B cell (primary cell): ENCODE data around the gene RHPN2. TPM values are rescaled to one million over a fixed set of nuclear protein-coding genes. Genes with fewer than 3 reads are reported as not detected.
"Not testable (repeated sequence)": the region's sequence is repeated elsewhere in the genome, so short reads cannot be mapped to it uniquely, and the experiment has no call there.

Experiments used
- ATAC-seq: fragments of 200-7000 bp; cut with Tn5 transposase; one replicate; pipeline ENCODE4 v1.10.0; 2021; ENCODE audit warnings: low read depth, mild to moderate bottlenecking, moderate number of reproducible peaks, moderate library complexity
- CTCF ChIA-PET: fragments of 350-600 bp; sonication (Branson Sonifier 250); formaldehyde crosslinking; loops from one replicate; lab custom pipeline; 2021; ENCODE audit warnings: antibody characterized with exemption, inconsistent platforms; lab: Charles Lee
- POLR2A ChIA-PET: fragments of 350-600 bp; sonication (Branson Sonifier 250); formaldehyde crosslinking; loops from one replicate; lab custom pipeline; 2021; ENCODE audit warnings: antibody characterized with exemption; lab: Charles Lee
- DNase-seq: peaks from one replicate; pipeline ENCODE4 v3.0.0; 2013
- H2AFZ ChIP-seq: 2 replicates; pipeline ENCODE4 v1.6.1; 2012; ENCODE audit warnings: mild to moderate bottlenecking, low read depth, low read length; ENCODE audit not compliant: insufficient read depth, poor library complexity, severe bottlenecking
- H3K27ac ChIP-seq, 2 donors: 1 replicate in 1 of 2; 2 replicates in 1 of 2; pipeline ENCODE4 v1.5.1; 2012 to 2013; ENCODE audit warnings: low read length in 2 of 2, mild to moderate bottlenecking in 2 of 2, moderate library complexity in 1 of 2
- H3K27me3 ChIP-seq, 4 experiments: fragments of 200-600 bp in 1 of 4; sonication (generic) in 1 of 4; replicated peaks in 1 of 4; 1 replicate in 2 of 4; 2 replicates in 2 of 4; pipeline versions ENCODE4 v1.6.1 to v1.7.0; 2013 to 2016; ENCODE audit warnings: low read length in 3 of 4, mild to moderate bottlenecking in 2 of 4, mixed read lengths in 1 of 4, moderate library complexity in 1 of 4; ENCODE audit not compliant: insufficient read depth in 4 of 4, control insufficient read depth in 3 of 4; ENCODE audit errors: control extremely low read depth in 1 of 4
- H3K36me3 ChIP-seq, 2 experiments: replicated peaks in 1 of 2; 1 replicate in 1 of 2; 2 replicates in 1 of 2; pipeline versions ENCODE4 v1.6.1 to v1.7.1; 2013; ENCODE audit warnings: low read length in 1 of 2; ENCODE audit not compliant: insufficient read depth in 2 of 2, control insufficient read depth in 1 of 2; ENCODE audit errors: control extremely low read depth in 1 of 2, extremely low read depth in 1 of 2
- H3K4me1 ChIP-seq, 2 donors: fragments of 200-600 bp in 1 of 2; sonication (generic) in 1 of 2; 1 replicate in 1 of 2; 2 replicates in 1 of 2; pipeline versions ENCODE4 v1.5.1 to v1.6.1; 2013 to 2017; ENCODE audit warnings: low read length in 2 of 2; ENCODE audit not compliant: control insufficient read depth in 2 of 2, insufficient read depth in 2 of 2
- H3K4me2 ChIP-seq: replicated peaks from 2 replicates; pipeline ENCODE3; 2012; ENCODE audit warnings: mild to moderate bottlenecking, low read depth, low read length; ENCODE audit not compliant: poor library complexity, severe bottlenecking
- H3K4me3 ChIP-seq, 5 experiments: fragments of 200-600 bp in 1 of 5; sonication (generic) in 1 of 5; 1 replicate in 3 of 5; 2 replicates in 2 of 5; pipeline versions ENCODE4 v1.5.1 to v1.7.0; 2011 to 2016; ENCODE audit warnings: low read length in 4 of 5, mild to moderate bottlenecking in 4 of 5, low read depth in 2 of 5, control low read depth in 1 of 5, moderate library complexity in 1 of 5; ENCODE audit not compliant: insufficient read depth in 1 of 5; ENCODE audit errors: control extremely low read depth in 1 of 5, extremely low read depth in 1 of 5
- H3K79me2 ChIP-seq: fragments of 200-600 bp; sonication (generic); one replicate; pipeline ENCODE4 v1.6.0; 2016; ENCODE audit warnings: low read length; ENCODE audit not compliant: control insufficient read depth, insufficient read depth
- H3K9ac ChIP-seq: fragments of 200-600 bp; sonication (generic); 2 replicates; pipeline ENCODE4 v1.6.1; 2017; ENCODE audit warnings: mild to moderate bottlenecking, low read length, moderate library complexity
- H3K9me3 ChIP-seq, 3 donors: one replicate each; pipeline versions ENCODE4 v1.6.1 to v1.7.1; 2013; ENCODE audit warnings: low read length in 2 of 3; ENCODE audit not compliant: control insufficient read depth in 2 of 3, insufficient read depth in 1 of 3; ENCODE audit errors: control extremely low read depth in 1 of 3
- H4K20me1 ChIP-seq: 2 replicates; pipeline ENCODE4 v1.6.0; 2012; ENCODE audit warnings: mild to moderate bottlenecking, low read length; ENCODE audit not compliant: insufficient read depth, control insufficient read depth, poor library complexity, severe bottlenecking
- H3K27ac Mint-ChIP-seq: one replicate; pipeline ENCODE4 v1.8.0; 2021; ENCODE audit warnings: mixed read lengths
- H3K27me3 Mint-ChIP-seq: one replicate; pipeline ENCODE4 v1.8.0; 2021; ENCODE audit warnings: mixed read lengths
- H3K4me1 Mint-ChIP-seq: one replicate; pipeline ENCODE4 v1.8.0; 2021; ENCODE audit warnings: mixed read lengths
- H3K4me3 Mint-ChIP-seq: one replicate; pipeline ENCODE4 v1.8.0; 2021; ENCODE audit warnings: mixed read lengths
- H3K9me3 Mint-ChIP-seq: one replicate; pipeline ENCODE4 v1.8.0; 2022; ENCODE audit warnings: mixed read lengths; ENCODE audit not compliant: insufficient read depth
- CTCF ChIP-seq: fragments of 200-600 bp; IDR thresholded peaks from one replicate; pipeline ENCODE4 v1.8.0; 2022; ENCODE audit warnings: antibody characterized with exemption, mild to moderate bottlenecking
- EZH2 ChIP-seq: IDR thresholded peaks from 2 replicates; pipeline ENCODE4 v1.6.1; 2012; ENCODE audit warnings: borderline replicate concordance, low read depth, mild to moderate bottlenecking, moderate library complexity, low read length; ENCODE audit not compliant: insufficient read depth, poor library complexity, severe bottlenecking
- WGBS: methylation state at CpG from one replicate; pipeline ENCODE4 v1.1.5; 2013; ENCODE audit warnings: missing lambda C conversion rate; ENCODE audit not compliant: insufficient coverage; 5-methylcytosine and 5-hydroxymethylcytosine counted together
- intact Hi-C: fragments of 100-400 bp; cut with micrococcal nuclease; formaldehyde crosslinking; loops from one replicate; pipeline ENCODE4 v1.10.0; 2022
- polyA plus RNA-seq: library from polyadenylated mRNA; depleted of rRNA; stranded (reverse); fragments of >200 nt; gene quantifications from 2 replicates; pipeline ENCODE4 v1.2.3, GENCODE V29; 2012
- total RNA-seq, 2 donors: library from RNA; stranded (reverse); fragments of 120-200 nt in 1 of 2; gene quantifications; 1 replicate in 1 of 2; 2 replicates in 1 of 2; pipeline versions ENCODE4 v1.2.3 to v1.2.4, GENCODE V29; 2013 to 2022

RHPN2 gene
- total and polyA plus RNA-seq, 2 donors (not counting 1 experiment from before 2014, with no cell fraction given): 4.9 to 5.5 TPM

DNA sequence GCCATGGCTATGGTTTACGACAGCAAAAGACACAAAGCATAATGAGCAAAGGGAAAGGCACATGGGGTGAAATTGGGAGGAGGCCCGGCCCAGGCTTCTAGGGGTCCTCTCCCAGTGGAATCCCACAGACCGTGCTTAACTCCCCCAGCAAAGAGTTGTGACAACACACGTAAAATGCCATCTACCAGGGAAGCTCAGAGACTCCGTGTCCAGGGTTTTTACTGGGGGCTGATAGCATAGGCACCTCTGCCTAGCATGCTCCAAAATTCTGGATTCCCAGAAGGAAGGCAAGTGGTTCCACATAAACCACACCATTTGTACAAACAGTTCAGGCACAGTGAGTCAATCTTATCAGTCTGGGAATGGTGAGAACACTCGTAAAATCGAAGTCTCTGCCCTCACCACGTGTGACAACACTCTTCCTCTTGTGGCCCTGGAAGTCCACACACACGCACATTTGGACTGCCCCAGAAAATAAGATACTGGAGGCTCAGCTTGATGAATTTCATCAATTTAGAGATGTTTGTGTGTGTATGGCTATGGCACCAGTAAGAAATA lies 34.9 kb downstream of the RHPN2 start:
- no peak overlapping the region for H3K27ac ChIP-seq
- Mint-ChIP-seq H3K27me3 (no peaks in the 10 kb centered on the region), H3K27ac (no peak overlapping the region), H3K4me3 (no peak overlapping the region), H3K9me3 (no peaks in the 10 kb centered on the region), H3K4me1 (no peaks in the 10 kb centered on the region)
- H3K4me1 ChIP-seq: no peaks in the 10 kb centered on the region
- TF ChIP-seq EZH2 (no peak), CTCF (no peak)
- no peaks in the 10 kb centered on the region for H4K20me1 ChIP-seq
- H3K9ac ChIP-seq: no peak overlapping the region
- POLR2A ChIA-PET: no interaction called here
- no peak for ATAC-seq
- H3K79me2 ChIP-seq: no peaks in the 10 kb centered on the region
- H3K4me3 ChIP-seq: no peak overlapping the region
- H3K4me2 ChIP-seq: no peak overlapping the region
- intact Hi-C loops: no loop called here
- WGBS: 99% methylated on average over 5 of the region's 9 CpGs
- CTCF ChIA-PET: no interaction called here
- no peak overlapping the region for H2AFZ ChIP-seq
- peaks cover 0 to 25% (median 0%) of the 10 kb centered on the region in 3 donors for H3K9me3 ChIP-seq
- no peaks in the 10 kb centered on the region for H3K36me3 ChIP-seq
- no peaks in the 10 kb centered on the region for H3K27me3 ChIP-seq
- DNase-seq: no peak

- not testable (repeated sequence) for H2AFZ ChIP-seq, H3K4me1 Mint-ChIP-seq
- WGBS: 97% methylated on average over 5 of the region's 5 CpGs
These were observed 38.1 kb downstream of the RHPN2 start for GRCh38 chr19:33026602-33027001.

DNA sequence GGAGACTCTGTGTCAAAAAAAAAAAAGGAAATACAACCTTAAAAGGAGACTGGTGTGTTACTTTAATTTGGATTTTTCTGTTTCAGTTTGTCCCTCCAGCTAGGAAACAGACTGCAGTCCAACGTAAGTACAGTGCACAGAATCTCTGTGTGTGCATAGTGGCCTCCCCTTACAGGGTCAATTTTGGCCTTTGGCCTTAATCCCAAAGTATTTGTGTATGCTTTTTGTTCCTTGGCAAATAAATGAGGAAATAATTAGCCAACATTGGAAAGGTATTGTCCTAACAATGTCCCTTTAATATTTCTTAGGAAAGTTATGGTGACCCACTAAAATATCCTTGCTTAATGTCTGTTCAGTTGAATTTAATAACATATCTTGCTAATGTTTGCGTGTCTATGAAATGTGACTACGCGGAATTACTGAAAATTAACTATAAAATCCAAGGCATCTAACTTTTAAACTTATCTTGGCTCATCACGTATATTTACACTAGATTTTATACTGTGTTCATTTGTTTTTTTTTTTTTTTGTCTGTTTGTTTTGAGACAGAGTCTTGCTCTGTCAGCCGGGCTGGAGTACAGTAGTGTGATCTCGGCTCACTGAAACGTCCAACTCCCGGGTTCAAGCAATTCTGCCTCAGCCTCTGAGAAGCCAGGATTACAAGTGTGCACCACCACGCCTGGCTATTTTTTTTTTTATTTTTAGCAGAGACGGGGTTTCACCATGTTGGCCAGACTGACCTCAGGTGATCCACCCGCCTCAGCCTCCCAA lies 39.0 kb downstream of the RHPN2 start:
- 96% methylated on average over 4 of the region's 12 CpGs for WGBS
- CTCF ChIA-PET, H3K27ac ChIP-seq, H2AFZ ChIP-seq, H3K36me3 ChIP-seq, H4K20me1 ChIP-seq, H3K27ac Mint-ChIP-seq, H3K9ac ChIP-seq, intact Hi-C loops, H3K27me3 ChIP-seq, ATAC-seq, H3K27me3 Mint-ChIP-seq, H3K4me3 Mint-ChIP-seq, H3K4me3 ChIP-seq, H3K4me1 Mint-ChIP-seq, H3K4me2 ChIP-seq, DNase-seq, H3K79me2 ChIP-seq, H3K9me3 Mint-ChIP-seq, H3K4me1 ChIP-seq: not testable (repeated sequence)
- H3K9me3 ChIP-seq: peaks cover 0 to 24% (median 0%) of the 10 kb centered on the region in 3 donors
- POLR2A ChIA-PET: interaction anchor here (0.7 kb wide), 1 partner anchor 1154 kb away, joined by 4 read pairs; no protein-coding TSS in a partner anchor

More at GRCh38 chr19:33026602-33027001, 38.1 kb downstream of the RHPN2 start:
- POLR2A ChIA-PET, H3K9me3 Mint-ChIP-seq, H3K27me3 Mint-ChIP-seq, H3K4me2 ChIP-seq, H3K36me3 ChIP-seq, H3K4me3 ChIP-seq, intact Hi-C loops, H3K9ac ChIP-seq, ATAC-seq, H4K20me1 ChIP-seq, H3K27ac Mint-ChIP-seq, DNase-seq, H3K4me3 Mint-ChIP-seq, H3K79me2 ChIP-seq, H3K4me1 ChIP-seq, CTCF ChIA-PET, H3K27ac ChIP-seq, H3K27me3 ChIP-seq: not testable (repeated sequence)
- peaks cover 0 to 25% (median 0%) of the 10 kb centered on the region in 3 donors for H3K9me3 ChIP-seq
